Right lobe of liver (tissue), 4 donors: ENCODE results near the gene DSCAM.

Experiments used
- CTCF ChIP-seq, 4 donors: fragments of 200-600 bp in 3 of 4; fragments of 450-650 bp in 1 of 4; IDR thresholded peaks; one replicate each; pipeline versions ENCODE4 v1.5.1 to v1.8.0; 2016 to 2022; ENCODE audit warnings: antibody characterized with exemption in 4 of 4, mild to moderate bottlenecking in 2 of 4
- POLR2A ChIP-seq: fragments of 450-650 bp; IDR thresholded peaks from one replicate; pipeline ENCODE4 v1.6.1; 2017; ENCODE audit warnings: antibody characterized with exemption, mild to moderate bottlenecking
- donor health status: DM: no; HTN: no; CAD: no.
- donor health status: DM: no; HTN: no; CAD: no.
- donor health status: DM: no; HTN: yes; CAD: no.

- TF ChIP-seq POLR2A (no peak), CTCF (IDR thresholded peaks at IDR 0.05) (no peak)
Observed at GRCh38 chr21:40141621-40142020, 705.3 kb downstream of the DSCAM start.
